Daoy (cell line): Measurements from ENCODE around the gene RABGGTA. TPM values are rescaled to one million over a fixed set of nuclear protein-coding genes. Genes with fewer than 3 reads are reported as not detected.
A peak's percentile ranks its signal among the peaks of the same experiment; 100 is the strongest.
"Not testable (repeated sequence)": the region's sequence is repeated elsewhere in the genome, so short reads cannot be mapped to it uniquely, and the experiment has no call there.

Source experiments
- DNase-seq: peaks from one replicate; pipeline ENCODE4 v3.0.0-alpha.2; 2015; ENCODE audit warnings: low read depth
- total RNA-seq: library from RNA; depleted of rRNA; stranded (reverse); fragments of >200 nt; shearing (Covaris generic); gene quantifications from 2 replicates; pipeline ENCODE4 v1.2.3, GENCODE V29; 2014

Gene RABGGTA
- total RNA-seq, 1 experiment from 2014 or later: 21.5 TPM

DNA sequence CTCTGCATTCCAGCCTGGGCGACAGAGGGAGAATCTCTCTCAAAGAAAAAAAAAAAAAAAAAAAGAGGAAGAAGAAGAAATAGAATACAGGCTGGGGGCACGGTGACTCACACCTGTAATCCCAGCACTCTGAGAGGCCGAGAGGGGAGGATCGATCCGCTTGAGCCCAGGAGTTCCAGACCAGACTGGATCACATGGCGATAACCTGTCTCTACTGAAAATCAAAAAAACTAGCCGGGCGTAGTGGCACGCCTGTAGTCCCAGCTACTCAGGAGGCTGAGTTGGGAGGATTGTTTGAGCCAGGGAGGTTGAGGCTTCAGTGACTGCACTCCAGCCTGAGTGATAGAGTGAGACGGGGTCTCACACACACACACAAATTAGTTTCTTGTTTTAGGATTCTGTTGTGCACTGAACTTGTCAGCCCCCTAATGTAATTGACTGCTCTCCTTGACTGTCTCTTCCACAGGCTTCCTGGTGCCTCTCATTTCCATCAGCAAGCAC lies 28.0 kb downstream of the RABGGTA start:
- peak; percentile 59 for DNase-seq

DNA sequence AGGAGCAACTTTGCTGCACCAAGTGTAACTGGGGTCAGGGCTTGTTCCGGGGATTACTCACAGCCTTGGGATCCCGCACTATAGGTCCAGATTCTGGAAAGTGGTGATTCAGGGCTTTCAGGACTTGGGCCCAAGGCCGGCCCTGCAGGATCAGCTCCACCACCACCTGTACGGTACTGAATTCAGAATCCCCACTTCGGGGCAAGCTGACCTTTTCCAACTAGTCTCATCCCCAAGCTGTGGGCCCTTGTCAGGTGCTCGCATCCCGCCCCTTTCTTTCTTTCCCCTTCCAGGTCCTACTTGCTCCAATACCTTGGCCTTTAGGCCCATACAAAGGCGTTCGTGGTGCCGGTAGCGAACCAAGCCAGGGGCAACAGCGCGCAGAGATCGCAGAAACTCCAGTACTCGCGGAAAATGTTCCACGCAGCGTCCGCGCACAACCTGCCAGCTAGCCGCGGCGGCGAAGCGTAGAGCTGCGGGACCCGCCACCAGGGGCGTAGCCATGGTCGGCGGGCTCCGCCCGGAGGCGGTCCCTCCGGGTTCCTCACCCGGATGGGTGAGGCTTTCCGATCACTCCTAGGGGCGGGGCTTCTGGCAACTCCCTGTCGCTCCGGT lies 29.5 kb downstream of the RABGGTA start:
- DNase-seq: peak; percentile 95

DNA sequence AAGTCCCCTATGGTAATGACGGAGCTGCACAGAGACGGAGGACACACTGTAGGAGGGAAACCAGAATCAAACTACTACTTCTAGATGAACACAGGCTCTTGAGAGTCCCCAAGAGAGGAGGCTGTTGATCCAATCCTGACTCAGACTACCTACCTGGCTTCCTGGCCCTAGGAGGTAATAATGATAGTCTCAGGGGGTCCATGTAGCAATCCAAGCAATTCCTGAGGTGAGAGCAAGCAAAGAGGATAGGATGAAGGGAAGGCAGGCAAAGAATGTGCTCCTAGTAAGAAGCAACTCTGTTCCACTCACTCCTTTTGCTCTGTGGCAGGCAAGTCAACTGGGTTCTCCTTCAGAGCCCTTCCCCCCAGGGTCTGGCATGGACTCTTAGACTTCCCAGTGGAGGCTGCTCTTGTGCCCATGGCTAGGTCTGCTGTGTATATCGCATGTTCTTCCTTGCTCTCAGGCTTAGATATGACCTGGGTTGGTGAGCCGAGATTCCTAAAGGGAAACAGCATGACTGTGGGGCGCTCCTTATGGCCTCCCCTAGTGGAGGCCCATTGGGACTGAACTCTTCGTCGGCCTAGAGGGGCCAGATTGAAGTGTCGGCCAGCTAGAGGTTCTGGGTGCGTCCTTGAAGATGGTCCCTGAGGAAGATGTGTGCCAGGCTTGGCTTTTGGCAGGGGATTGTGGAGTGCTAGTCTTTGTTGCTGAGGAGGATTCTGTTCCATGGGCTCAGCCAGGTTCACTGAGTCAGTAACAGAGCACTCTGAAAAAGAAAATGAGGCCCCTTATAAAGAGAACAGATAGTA lies 31.1 kb downstream of the RABGGTA start:
- DNase-seq: no peak

DNA sequence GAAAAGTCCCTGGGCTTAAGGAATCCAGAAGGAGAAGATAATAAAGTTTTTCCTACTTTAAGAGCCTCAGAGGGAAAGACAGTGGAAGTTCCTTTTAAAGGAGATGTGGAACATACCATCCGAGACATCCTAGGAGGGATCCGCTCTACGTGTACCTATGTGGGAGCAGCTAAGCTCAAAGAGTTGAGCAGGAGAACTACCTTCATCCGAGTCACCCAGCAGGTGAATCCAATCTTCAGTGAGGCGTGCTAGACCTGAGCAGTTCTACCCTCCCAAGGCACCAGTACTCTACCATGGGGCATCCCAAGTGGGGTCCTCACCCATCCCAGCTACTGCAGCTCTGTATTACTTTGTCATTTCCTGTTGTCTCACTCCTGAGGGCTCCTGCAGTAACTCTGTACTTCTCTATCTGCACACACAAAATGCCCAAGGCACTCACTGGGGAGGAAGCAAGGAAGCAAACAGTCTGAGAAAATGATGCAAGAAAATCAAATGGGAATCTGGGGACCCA lies 32.8 kb downstream of the RABGGTA start:
- DNase-seq: no peak

DNA sequence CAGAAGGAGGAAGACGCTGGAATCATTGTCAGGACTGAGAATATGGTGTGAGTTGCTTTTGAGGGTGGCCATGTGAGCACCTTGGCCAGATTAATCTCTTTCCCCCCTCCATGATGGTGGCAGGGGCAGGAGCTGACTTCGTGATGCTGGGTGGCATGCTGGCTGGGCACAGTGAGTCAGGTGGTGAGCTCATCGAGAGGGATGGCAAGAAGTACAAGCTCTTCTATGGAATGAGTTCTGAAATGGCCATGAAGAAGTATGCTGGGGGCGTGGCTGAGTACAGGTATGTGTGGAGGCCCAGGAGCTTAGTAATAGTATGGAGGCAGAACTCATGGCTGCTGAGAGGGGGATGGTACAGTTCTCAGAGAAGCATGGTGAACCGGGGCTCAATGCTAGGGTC lies 33.3 kb downstream of the RABGGTA start:
- DNase-seq: no peak

DNA sequence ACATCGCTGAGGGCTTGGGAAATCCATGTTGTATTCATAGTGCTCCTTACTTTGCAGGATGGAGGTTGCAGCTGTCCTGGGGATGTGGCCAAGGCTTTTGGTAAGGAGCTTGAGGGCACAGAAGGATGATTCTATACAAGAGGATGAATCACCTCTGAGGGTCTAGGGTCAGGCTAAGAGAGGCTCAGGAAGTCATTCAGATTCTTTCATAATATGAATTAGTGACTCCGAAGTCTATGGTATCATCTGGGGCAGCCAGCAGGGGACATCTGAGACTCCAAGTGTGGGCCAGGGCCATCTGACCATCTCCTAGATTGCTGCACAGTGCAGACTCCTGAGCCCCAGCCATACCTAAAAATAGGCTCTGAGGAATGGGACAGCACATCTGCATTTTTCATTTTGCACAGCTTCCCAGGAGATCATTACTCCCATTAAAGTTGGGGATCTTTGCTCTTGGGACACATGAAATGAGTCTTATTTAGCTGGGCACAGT lies 33.9 kb downstream of the RABGGTA start:
- no peak for DNase-seq

DNA sequence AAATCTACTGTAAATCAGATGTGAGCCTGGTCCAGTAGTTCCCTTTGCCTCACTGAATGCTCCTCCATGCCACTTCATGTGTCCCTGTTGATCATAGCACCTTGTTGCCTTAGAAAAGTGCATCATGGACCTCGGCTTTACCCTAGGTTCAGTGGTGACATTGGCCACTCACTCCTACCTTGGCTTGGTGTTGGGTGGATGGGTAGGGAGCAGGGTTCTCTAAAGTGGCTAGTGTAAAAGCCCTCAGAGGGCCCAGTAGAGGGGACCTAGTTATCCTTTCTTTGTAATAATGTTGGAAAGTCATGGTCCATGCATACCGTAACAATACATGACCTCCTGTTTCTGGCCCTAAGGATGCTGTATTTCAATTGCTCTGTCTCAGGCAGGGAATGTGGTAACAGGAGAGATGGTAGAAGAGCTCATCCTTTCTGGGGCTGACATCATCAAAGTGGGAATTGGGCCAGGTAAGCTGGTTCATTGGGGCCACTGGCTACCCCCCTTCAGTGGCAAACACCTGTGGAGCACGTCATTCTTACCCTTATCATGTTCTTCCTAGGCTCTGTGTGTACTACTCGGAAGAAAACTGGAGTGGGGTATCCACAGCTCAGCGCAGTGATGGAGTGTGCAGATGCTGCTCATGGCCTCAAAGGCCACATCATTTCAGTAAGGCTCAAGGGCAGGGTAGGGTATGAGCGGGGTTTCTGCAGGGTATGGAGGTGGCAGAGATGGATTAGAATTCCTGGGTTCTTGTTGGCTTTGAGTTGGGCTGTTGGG lies 34.5 kb downstream of the RABGGTA start:
- no peak for DNase-seq

DNA sequence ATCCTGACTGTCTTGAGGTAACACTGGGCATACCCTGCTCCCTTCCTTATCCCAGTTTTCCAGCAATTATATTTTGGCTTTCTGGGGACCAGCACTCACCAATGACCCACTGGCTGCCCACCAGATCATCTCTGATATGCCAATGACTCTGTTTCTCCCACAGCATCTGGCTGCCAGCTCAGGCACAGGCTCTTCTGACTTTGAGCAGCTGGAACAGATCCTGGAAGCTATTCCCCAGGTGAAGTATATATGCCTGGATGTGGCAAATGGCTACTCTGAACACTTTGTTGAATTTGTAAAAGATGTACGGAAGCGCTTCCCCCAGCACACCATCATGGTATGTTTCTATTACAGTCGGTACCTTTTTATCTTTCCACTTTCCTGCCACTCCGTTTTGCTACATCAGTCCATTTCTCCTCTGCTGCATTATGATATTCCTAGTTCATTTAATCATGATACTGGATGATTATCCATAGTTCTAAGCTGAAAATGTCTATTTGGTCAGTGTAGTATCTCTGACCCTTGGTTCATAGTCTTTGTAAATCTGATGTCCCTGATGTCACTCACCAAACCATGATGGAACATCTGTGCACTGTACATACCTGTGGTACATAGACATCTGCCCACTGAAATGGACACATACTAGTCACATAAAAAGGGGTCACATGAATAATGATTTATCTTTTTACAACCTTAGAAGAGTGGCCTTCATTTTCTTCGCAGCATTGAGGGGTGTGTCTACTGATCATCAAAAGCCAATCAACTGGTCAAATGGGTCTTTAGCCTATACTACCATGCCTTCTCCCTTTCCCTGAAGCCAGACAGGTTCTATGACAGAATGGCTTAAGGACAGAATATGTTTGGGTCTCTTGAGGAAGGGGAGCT lies 35.4 kb downstream of the RABGGTA start:
- no peak for DNase-seq

DNA sequence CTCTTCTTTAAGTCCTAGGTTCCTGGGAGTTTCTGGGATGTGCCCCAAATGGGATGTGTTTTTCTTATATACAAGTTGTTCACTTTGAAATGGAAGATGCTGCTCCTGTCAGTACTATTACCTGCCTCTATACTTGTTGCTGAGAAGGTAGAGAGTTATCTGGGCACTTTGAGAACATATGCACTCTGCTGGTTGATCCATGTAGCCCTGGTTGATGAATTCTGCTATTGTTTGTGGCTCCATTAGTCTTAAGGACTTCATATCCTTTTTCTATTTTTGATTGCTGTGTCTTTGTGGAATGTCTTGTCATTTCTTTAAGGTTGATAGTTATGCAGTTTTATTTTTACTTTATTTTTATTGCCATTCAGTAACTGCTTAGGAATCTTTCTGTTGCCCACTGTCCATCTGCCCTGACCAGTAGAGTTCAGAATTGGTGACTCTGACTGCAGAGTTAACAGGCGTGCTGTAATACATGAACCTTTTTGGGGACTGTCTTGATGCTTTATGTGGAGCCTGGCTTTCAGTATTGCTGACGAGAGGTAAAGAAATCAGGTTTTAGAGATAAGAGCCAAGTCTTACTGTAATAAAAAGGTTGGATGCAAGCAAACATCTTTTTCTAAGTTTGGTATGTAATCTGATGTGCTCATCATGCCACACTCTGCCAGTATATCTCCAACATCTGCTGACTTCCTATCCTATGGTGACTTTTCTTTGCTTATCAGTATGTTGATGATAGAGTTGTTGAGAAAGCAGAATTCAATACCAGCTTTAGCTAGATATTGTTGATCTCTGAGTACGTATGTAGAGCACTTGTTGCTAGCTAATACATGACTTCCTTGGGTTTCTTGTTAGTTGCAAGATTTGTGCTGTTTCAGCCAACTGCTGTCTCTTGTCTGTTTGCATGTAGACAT lies 37.0 kb downstream of the RABGGTA start:
- DNase-seq: no peak

DNA sequence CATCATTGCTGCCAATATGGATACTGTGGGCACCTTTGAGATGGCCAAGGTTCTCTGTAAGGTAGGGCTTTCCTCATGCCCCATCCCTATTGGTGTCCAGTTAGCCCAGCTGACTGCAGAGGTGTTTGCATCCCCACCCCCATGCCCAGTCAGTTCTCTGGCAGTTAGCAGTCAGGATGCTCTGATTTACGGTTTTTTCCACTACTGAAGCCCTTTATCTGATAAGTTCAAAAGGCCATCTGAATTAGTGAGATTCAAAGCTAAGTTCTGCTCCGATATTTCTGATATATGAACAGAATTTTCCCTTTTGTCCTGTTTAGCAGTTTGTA lies 37.9 kb downstream of the RABGGTA start:
- no peak for DNase-seq

DNA sequence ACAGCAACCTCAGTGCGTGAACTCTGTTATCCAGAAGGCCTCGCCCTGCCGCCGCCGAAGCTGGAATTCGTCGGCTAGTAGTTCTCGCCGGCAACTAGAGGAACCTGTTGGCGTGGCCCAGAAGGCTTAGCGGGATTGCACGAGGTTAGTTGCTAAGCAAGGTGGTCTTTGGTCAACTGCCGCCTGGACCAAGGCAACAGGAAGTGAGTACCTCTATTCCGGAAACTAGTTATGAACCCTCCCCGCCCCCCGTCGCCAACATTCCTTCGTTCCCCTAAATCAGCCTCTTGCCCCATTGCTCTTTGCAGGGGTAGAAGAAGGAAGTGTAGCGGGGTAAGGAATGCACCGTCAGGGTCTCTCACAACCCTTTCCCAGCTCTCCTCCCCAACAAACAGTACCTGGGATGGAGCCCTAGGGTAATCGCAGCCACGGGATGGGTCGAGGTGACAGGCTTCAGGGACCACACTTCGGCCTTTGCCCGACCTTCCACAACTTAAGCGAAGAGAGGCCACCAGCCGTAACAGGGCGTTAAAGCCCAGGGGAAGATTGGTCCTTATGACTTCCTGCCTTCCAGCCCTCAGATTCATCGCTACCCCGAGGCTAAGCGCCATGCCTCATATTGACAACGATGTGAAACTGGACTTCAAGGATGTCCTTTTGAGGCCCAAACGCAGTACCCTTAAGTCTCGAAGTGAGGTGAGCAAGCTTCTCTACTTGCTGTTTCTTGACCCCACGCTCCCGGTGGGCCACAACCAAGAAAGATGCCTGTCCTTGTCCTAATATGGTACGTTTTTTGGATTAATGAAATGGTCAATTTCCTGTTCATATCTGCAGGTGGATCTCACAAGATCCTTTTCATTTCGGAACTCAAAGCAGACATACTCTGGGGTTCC lies 38.5 kb downstream of the RABGGTA start, which contains the start of gene GMPR2:
Gene GMPR2 (plus strand): TSS at position 285 of the 893 bp plus-strand sequence. CDS start 325 bp downstream, at position 610.
- peak; percentile 26 for DNase-seq

DNA sequence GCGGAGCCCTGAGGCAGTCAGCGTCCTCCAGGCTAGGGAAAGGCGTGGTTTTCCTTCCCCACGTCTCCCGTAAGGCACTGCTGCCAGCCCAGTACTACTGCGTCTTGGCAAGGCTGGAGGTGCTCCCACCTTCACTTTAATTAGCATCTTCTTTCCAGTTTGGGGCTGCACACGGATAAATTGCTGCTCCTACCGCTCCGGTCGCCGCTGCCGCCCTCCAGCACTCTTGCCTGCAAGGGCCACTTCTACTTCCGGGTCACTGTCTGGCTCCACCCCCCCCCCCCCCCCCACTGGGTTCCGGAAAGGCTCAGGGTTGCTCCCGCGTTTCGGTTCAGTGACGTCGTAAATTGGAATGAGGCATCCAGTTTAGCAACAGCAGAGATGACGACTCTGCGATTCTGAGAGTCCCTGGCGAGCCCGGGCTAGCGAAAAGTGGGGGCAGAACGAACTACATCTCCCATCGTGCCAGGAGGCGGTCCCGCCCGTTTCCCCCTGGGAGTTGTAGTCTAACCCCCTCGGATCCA lies 39.2 kb downstream of the RABGGTA start, which contains the start of gene NEDD8:
Gene NEDD8 (minus strand): TSS at position 247 of the 524 bp plus-strand sequence. CDS start 100 bp downstream, at position 147.
- DNase-seq: peak; percentile 96

DNA sequence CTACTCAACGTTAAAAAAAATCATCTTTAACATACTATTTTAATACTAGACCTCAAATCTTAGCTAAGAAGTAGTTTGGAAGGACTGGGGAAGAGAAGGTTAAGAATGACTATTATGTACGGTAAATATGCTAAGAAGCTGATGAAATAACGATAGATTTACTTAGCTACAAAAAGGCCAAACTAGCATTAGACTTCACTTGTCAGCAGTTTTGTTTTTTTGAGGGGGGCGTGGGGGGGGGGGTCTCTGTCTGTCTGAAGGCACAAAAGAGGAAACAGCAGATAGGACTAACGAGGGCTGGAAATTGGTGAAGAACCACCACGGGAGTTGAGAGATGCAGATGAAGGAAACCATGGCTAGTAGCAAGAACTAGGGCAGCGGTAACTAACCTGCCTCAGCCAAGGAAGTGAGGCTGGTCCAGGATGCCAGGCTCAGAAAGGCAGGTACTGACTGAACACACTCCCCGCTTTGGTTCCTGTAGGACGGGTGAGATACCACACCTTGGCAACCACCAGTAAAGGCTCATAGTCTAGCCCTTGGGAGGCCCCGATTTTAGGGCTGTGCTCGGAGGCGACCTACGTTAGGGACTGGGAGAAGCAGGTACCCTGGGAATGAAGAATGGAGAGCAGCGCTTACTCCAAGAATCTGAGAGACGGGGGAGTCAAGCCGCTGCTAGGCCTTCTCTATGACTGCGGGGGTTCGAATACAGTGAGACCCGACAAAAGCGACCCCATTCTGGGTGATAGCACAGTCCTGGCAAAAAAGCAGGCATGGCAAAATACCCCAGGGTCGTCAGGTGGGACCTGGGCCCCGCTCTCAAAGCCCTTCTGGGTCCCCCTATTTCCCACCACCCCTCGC lies 39.9 kb downstream of the RABGGTA start:
- DNase-seq: no peak

DNA sequence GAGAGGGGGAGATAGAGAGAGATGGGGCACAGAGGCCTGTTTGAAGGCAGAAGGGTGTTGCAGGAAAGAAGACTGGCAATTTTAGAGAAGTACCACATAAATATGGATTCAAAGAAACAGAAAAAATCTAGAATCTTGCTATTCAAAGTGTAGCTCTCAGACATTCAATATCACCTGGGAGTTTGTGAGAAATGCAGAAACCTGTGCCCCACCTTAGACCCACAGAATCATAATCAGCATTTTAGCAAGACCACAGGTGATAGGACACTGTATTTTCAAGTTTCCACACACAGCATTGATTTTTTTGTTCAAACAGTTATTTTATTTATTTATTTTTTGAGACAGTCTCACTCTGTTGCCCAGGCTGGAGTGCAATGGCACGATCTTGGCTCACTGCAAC lies 42.5 kb downstream of the RABGGTA start:
- DNase-seq: no peak

DNA sequence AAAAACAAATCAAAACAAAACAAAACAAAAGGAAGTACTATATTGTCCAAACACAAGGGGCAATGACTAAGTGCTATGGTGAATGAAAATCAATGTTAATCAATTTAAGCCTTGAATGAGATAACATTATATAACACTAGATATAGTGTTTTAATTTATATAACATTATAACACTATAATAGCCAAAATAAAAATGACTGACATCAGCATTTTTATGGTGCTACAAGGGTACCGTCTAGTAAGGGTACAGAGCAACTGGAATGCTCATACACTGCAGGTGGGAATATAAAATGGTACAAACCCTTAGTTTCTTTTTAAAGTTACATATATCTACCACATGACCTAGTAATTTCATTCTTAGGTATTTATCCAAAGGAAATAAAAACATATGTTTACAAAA lies 44.9 kb downstream of the RABGGTA start:
- no peak for DNase-seq

DNA sequence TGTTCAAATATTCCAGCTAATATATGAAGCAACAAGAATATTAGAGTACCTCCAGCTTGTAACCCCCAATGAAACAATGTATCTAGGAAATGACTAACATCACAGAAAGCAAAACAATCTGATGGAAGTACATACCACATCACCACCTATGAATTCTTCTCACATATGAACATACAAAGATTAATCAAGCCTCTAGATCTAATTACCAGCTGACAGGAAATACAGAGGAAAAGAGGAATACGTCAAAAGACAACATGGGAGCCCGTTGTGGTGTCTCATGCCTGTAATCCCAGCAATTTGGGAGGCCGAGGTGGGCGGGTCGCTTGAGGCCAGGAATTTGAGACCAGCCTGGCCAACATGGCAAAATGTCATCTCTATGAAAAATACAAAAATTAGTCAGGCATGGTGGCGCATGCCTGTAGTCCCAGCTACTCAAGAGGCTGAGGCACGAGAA lies 46.8 kb downstream of the RABGGTA start:
- peak; percentile 83 for DNase-seq

DNA sequence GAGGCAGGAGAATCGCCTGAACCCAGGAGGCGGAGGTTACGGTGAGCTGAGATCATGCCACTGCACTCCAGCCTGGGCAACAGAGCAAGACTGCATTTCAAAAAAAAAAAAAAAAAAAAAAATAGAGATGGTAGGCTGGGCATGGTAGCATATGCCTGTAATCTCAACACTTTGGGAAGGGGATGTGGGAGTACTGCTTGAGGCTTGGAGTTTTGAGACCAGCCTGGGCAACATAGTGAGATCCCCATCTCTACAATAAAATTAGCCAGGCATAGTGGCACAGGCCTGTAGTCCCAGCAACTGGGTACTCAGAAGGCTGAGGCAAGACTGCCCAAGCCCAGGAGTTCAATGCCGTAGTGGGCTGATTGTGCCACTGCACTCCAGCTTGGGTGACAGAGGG lies 48.4 kb downstream of the RABGGTA start:
- DNase-seq: not testable (repeated sequence)
